ENCODE measurements around the gene TOR1A.

- TF ChIP-seq POLR2A (IDR thresholded peaks at IDR 0.05) (no peak), CTCF (IDR thresholded peaks at IDR 0.05) (no peak)
Observed at GRCh38 chr9:129785866-129786265, 38.1 kb downstream of the TOR1A start.
